Small intestine (tissue), 7 donors: ENCODE data around the gene KRT75. TPM values are rescaled to one million over a fixed set of nuclear protein-coding genes. Genes with fewer than 3 reads are reported as not detected.
A peak's percentile ranks its signal among the peaks of the same experiment; 100 is the strongest.

Experiments used
- DNase-seq, 2 donors: peaks; one replicate each; pipeline versions ENCODE4 v3.0.0 to v3.0.0-alpha.2; 2013
- FAIRE-seq: peaks from 2 replicates; lab custom pipeline; 2012; peaks lifted over from hg19 to GRCh38; lab: Jason Lieb, UNC
- H3K27ac ChIP-seq, 3 donors: one replicate each; pipeline ENCODE4 v1.5.1; 2013; ENCODE audit warnings: low read length in 2 of 3, mild to moderate bottlenecking in 2 of 3, control low read depth in 1 of 3, inconsistent platforms in 1 of 3, low read depth in 1 of 3, moderate library complexity in 1 of 3
- H3K27me3 ChIP-seq, 3 donors: one replicate each; pipeline ENCODE4 v1.6.1; 2013; ENCODE audit warnings: low read length in 3 of 3, inconsistent platforms in 1 of 3; ENCODE audit not compliant: control insufficient read depth in 3 of 3, insufficient read depth in 3 of 3
- H3K36me3 ChIP-seq, 3 donors: one replicate each; pipeline ENCODE4 v1.6.1; 2013; ENCODE audit warnings: low read length in 3 of 3, inconsistent platforms in 1 of 3, low read depth in 1 of 3, mild to moderate bottlenecking in 1 of 3, moderate library complexity in 1 of 3; ENCODE audit not compliant: control insufficient read depth in 3 of 3, insufficient read depth in 2 of 3
- H3K4me1 ChIP-seq, 3 donors: one replicate each; pipeline ENCODE4 v1.6.1; 2013; ENCODE audit warnings: low read length in 2 of 3, inconsistent platforms in 1 of 3, low read depth in 1 of 3, mild to moderate bottlenecking in 1 of 3, moderate library complexity in 1 of 3; ENCODE audit not compliant: control insufficient read depth in 3 of 3, insufficient read depth in 2 of 3
- H3K4me3 ChIP-seq, 3 donors: one replicate each; pipeline ENCODE4 v1.5.1; 2013; ENCODE audit warnings: low read length in 3 of 3, control low read depth in 1 of 3, inconsistent platforms in 1 of 3, low read depth in 1 of 3, mild to moderate bottlenecking in 1 of 3, moderate library complexity in 1 of 3
- H3K9me3 ChIP-seq, 2 donors: one replicate each; pipeline ENCODE4 v1.6.1; 2013; ENCODE audit warnings: low read depth in 1 of 2, low read length in 1 of 2; ENCODE audit not compliant: control insufficient read depth in 2 of 2, insufficient read depth in 1 of 2
- WGBS, 3 donors: extraction: QIAGEN DNeasy Blood & Tissue Kit; methylation state at CpG; one replicate each; pipeline ENCODE4 v1.1.7; 2013; 5-methylcytosine and 5-hydroxymethylcytosine counted together
- polyA plus RNA-seq, 4 donors: library from polyadenylated mRNA; stranded (reverse) in 3 of 4; unstranded in 1 of 4; fragments of 200-250 nt in 3 of 4; fragments of 120-200 nt in 1 of 4; gene quantifications; one replicate each; pipeline versions ENCODE4 v1.2.1 to v1.2.3, GENCODE V29; 2013
- donor health status: healthy with polysubstance abuse.
- donor health status: control.
- donor health status: control.
- donor health status: Bipolar disorder and iron deficiency.
- donor health status: healthy.

The KRT75 gene
- polyA plus RNA-seq, 4 donors, result 0.01 TPM; not detected in 3

DNA sequence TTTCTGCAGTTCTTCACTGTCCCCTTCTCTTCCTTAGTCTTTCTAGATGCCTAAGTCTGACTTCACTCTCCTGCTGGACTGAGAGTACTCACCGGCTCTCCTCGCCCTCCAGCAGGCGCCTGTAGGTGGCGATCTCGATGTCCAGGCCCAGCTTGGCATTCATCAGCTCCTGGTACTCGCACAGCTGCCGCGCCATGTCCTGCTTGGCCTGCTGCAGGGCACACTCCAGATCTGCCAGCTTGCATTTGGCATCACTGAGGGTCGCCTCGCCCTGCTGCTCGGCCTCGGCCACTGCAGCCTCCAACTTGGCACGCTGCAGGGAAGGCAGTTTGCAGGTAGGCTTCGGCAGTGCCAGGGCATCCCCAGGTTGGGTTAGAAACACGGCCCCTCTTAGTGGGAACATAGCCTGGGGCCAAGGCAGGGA, 53.9 kb downstream of the KRT75 start:
- no peak for FAIRE-seq
- no peaks in the 10 kb centered on the region for H3K36me3 ChIP-seq
- WGBS, 3 donors, result 38 to 60% (median 45%) methylated on average over 15 of the region's 15 CpGs
- DNase-seq, result peak; percentile 7 to 43
- H3K4me1 ChIP-seq, result no peaks in the 10 kb centered on the region
- H3K27me3 ChIP-seq, result peaks cover 0 to 5% (median 0%) of the 10 kb centered on the region in 3 donors
- no peak overlapping the region for H3K4me3 ChIP-seq
- H3K9me3 ChIP-seq, result no peaks in the 10 kb centered on the region
- H3K27ac ChIP-seq, result no peak overlapping the region

DNA sequence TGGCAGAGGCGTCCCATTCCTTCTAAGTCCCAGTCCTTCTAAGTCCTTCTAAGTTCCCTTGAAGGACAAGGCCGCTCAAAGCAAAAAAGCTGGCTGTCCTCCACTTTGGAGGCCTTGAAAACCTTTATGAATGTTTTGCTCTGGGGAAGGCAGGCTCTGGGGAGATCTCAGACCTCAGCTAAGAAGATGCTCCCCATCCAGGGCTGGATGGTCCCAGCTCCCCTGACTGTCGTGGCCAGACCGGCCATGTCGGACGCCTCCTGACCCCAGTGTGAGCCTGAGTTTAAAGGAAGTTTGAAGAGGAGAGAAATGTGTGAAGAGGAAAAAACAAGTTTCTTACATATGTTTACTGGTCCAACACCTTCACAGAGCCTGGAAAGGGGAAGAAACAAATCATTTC, 54.6 kb downstream of the KRT75 start:
- peaks cover 0 to 5% (median 0%) of the 10 kb centered on the region in 3 donors for H3K27me3 ChIP-seq
- DNase-seq, result no peak
- 85 to 90% (median 89%) methylated on average over 6 of the region's 6 CpGs for WGBS, 3 donors
- FAIRE-seq, result no peak
- no peaks in the 10 kb centered on the region for H3K4me1 ChIP-seq
- H3K27ac ChIP-seq, result no peak overlapping the region
- no peaks in the 10 kb centered on the region for H3K9me3 ChIP-seq
- no peaks in the 10 kb centered on the region for H3K36me3 ChIP-seq
- H3K4me3 ChIP-seq, result no peak overlapping the region

- FAIRE-seq, result no peak
- no peaks in the 10 kb centered on the region for H3K4me1 ChIP-seq
- DNase-seq, result no peak
- peaks cover 0 to 5% (median 0%) of the 10 kb centered on the region in 3 donors for H3K27me3 ChIP-seq
- WGBS, 3 donors, result 79 to 87% (median 84%) methylated on average over 16 to 19 of the region's 19 CpGs
- no peaks in the 10 kb centered on the region for H3K36me3 ChIP-seq
- H3K4me3 ChIP-seq, result no peak overlapping the region
- H3K9me3 ChIP-seq, result no peaks in the 10 kb centered on the region
- H3K27ac ChIP-seq, result no peak overlapping the region
Observed at GRCh38 chr12:52378091-52378490, 56.1 kb downstream of the KRT75 start.

DNA sequence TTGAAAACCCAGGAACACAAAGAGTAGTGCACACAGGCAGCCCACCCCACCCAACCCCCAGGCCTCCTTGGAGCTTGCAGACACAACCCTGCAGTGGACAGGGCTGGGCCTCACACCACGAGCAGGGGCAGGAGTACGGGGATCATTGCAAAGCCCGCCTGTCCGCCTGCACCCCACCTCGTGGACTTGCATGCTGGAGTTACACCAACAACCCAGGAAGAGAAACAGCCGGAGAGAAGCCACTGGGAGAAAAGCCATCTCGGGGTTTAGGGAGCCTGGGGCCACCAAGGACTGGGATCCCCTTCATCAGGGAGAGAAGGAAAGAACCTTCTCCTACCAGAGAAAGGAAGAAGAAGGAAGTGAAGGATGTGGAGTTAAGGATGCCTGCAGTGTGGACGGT, 56.9 kb downstream of the KRT75 start:
- FAIRE-seq, result no peak
- no peak overlapping the region for H3K4me3 ChIP-seq
- WGBS, 3 donors, result 84 to 87% (median 85%) methylated on average over 8 of the region's 8 CpGs

More for the DNA sequence above, 56.9 kb downstream of the KRT75 start:
- DNase-seq, result no peak
- H3K27me3 ChIP-seq, result peaks cover 0 to 5% (median 0%) of the 10 kb centered on the region in 3 donors
- H3K9me3 ChIP-seq, result no peaks in the 10 kb centered on the region
- no peak overlapping the region for H3K27ac ChIP-seq
- H3K36me3 ChIP-seq, result no peaks in the 10 kb centered on the region
- H3K4me1 ChIP-seq, result no peaks in the 10 kb centered on the region

Other genes starting within 250 kb of the KRT75 start
- gene KRT80, start 242.4 kb downstream of the KRT75 start, polyA plus RNA-seq, result 1 to 10 TPM in 1 of 4 donors, under 1 TPM in 3; 0.13 to 3.2 (median 0.58) TPM
- gene KRT7, start 201.1 kb downstream of the KRT75 start, polyA plus RNA-seq, result 10 to 100 TPM in 1 of 4 donors, 1 to 10 TPM in 3; 2.2 to 10.1 (median 3.2) TPM
- gene KRT86, start 159.7 kb downstream of the KRT75 start, polyA plus RNA-seq, result under 1 TPM in 3 of 4 donors, not detected in 1; 0.01 to 0.84 (median 0.54) TPM
- under 1 TPM in 1 of 4 donors, not detected in 3; 0.53 TPM for gene KRT81, start 142.8 kb downstream of the KRT75 start, polyA plus RNA-seq
- gene KRT83, start 113.0 kb downstream of the KRT75 start, polyA plus RNA-seq, result under 1 TPM in 1 of 4 donors, not detected in 3; 0.03 TPM
- under 1 TPM in 1 of 4 donors, not detected in 3; 0.03 TPM for gene KRT85, start 66.9 kb downstream of the KRT75 start, polyA plus RNA-seq
- gene KRT84, start 48.7 kb downstream of the KRT75 start, polyA plus RNA-seq, result not detected
- gene KRT82, start 28.0 kb downstream of the KRT75 start, polyA plus RNA-seq, result not detected
- gene KRT6B, start 17.8 kb upstream of the KRT75 start, polyA plus RNA-seq, result under 1 TPM in 1 of 4 donors, not detected in 3; 0.67 TPM
- gene KRT6C, start 39.4 kb upstream of the KRT75 start, polyA plus RNA-seq, result under 1 TPM in 1 of 4 donors, not detected in 3; 0.03 TPM
- gene KRT6A, start 58.9 kb upstream of the KRT75 start, polyA plus RNA-seq, result 1 to 10 TPM in 2 of 4 donors, under 1 TPM in 1, not detected in 1; 0.13 to 6.7 (median 3.2) TPM
- gene KRT5, start 86.0 kb upstream of the KRT75 start, polyA plus RNA-seq, result 1 to 10 TPM in 2 of 4 donors, under 1 TPM in 2; 0.06 to 6.5 (median 3.2) TPM
- not detected for gene KRT71, start 118.8 kb upstream of the KRT75 start, polyA plus RNA-seq
- gene KRT74, start 139.5 kb upstream of the KRT75 start, polyA plus RNA-seq, result under 1 TPM in 1 of 4 donors, not detected in 3; 0.27 TPM
- gene KRT72, start 167.1 kb upstream of the KRT75 start, polyA plus RNA-seq, result 10 to 100 TPM in 1 of 4 donors, 1 to 10 TPM in 2, not detected in 1; 3.2 to 24.6 (median 9.8) TPM
- 1 to 10 TPM in 2 of 4 donors, under 1 TPM in 1, not detected in 1; 0.84 to 2.2 (median 1.4) TPM for gene KRT73, start 184.2 kb upstream of the KRT75 start, polyA plus RNA-seq
- gene KRT2, start 217.8 kb upstream of the KRT75 start, polyA plus RNA-seq, result 1 to 10 TPM in 3 of 4 donors, not detected in 1; 1.1 to 2.2 (median 1.1) TPM
- under 1 TPM in 1 of 4 donors, not detected in 3; 0.50 TPM for gene KRT1, start 246.0 kb upstream of the KRT75 start, polyA plus RNA-seq